ENCODE measurements around the gene UCHL3. TPM values are rescaled to one million over a fixed set of nuclear protein-coding genes. Genes with fewer than 3 reads are reported as not detected.

UCHL3 gene
- total RNA-seq (2021) (41.3 and 54.7 TPM in 2 replicates), Bru-seq, nascent RNA (percentile 70 among the genes with signal in this experiment), BruChase-seq, experiment 1, labeled RNA remaining after a 2-hour chase (percentile 74 among the genes with signal in this experiment), BruChase-seq, experiment 2, labeled RNA remaining after a 6-hour chase (percentile 85 among the genes with signal in this experiment)
- long read RNA-seq, partial matches to known transcripts, result 6 of 16 reads
- long read RNA-seq, other reads (novel, unspliced or antisense), result 7 of 16 reads

- no peak for TF ChIP-seq EZH2 (IDR thresholded peaks at IDR 0.05; ENCODE audit: borderline replicate concordance, low read depth, low read length, poor library complexity, severe bottlenecking)
- TF ChIP-seq CTCF (conservative IDR thresholded peaks at IDR 0.05; ENCODE audit: low read depth, low read length), result peak; percentile 91
- H3K27ac ChIP-seq (ENCODE audit: low read depth, low read length, poor library complexity, severe bottlenecking), result peak within 1 kb of the TSS; percentile 97
- peak; percentile 97 for DNase-seq (ENCODE audit: low spot score)
- H3K9me3 ChIP-seq (ENCODE audit: low read depth, low read length, poor library complexity, severe bottlenecking), result no peaks in the 10 kb centered on the region
- intact Hi-C loops (cut with micrococcal nuclease; ENCODE audit: unreplicated experiment), result loop anchor here (1.0 to 2.0 kb wide), 2 partner anchors 67 to 177 kb away; partner anchors contain the start of gene TBC1D4
- POLR2A ChIA-PET (ENCODE audit: low non-redundant PET), result interaction anchor here (0.6 kb wide), 1 partner anchor 1445 kb away, joined by 6 read pairs; no protein-coding TSS in a partner anchor
- H3K27me3 ChIP-seq (replicated peaks; ENCODE audit: insufficient read depth, low read depth, low read length, poor library complexity), result no peaks in the 10 kb centered on the region
- H3K4me1 ChIP-seq (ENCODE audit: insufficient read depth, low read length, poor library complexity, severe bottlenecking), result peaks cover 12% of the 10 kb centered on the region
- CTCF ChIA-PET, result interaction anchor here (0.7 kb wide), 1 partner anchor 11 kb away, joined by 3 read pairs; no protein-coding TSS in a partner anchor
- BruUV-seq (replicated peaks), result no TSS peak
- H3K4me3 ChIP-seq (ENCODE audit: low read depth, low read length, poor library complexity, severe bottlenecking), result peak within 1 kb of the TSS; percentile 76
- no peaks in the 10 kb centered on the region for H3K36me3 ChIP-seq (ENCODE audit: insufficient read depth, low read length, poor library complexity, severe bottlenecking)
These were observed at the start of gene UCHL3 for GRCh38 chr13:75549262-75550158. Gene UCHL3, plus strand, starts transcription at chr13:75549791. Its CDS starts 30 bp downstream, at chr13:75549821.

DNA sequence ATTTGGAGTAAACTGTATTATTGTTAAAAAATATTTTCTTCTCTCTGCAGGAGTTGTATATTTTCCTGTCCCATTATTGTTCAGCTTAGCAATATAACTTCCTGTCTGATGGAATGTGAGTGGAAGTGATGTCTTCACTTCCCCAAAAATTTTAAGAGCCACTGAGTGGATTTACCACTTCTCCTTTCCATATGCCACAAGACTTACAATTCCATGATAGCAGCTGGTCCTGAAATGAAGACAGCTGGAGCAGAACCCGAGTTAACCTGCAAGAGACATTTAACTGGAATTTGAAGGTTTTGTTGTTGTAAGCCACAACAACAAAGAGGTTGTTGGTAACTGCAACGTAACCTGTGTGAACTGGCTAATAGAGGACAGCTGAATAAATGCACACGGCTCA is 44.3 kb upstream of the UCHL3 start:
- CTCF ChIA-PET, result no interaction called here
- no peak overlapping the region for H3K4me3 ChIP-seq (ENCODE audit: low read depth, low read length, poor library complexity, severe bottlenecking)

More for the DNA sequence above, 44.3 kb upstream of the UCHL3 start:
- H3K27me3 ChIP-seq (replicated peaks; ENCODE audit: insufficient read depth, low read depth, low read length, poor library complexity), result no peaks in the 10 kb centered on the region
- H3K4me1 ChIP-seq (ENCODE audit: insufficient read depth, low read length, poor library complexity, severe bottlenecking), result peaks cover 7% of the 10 kb centered on the region
- H3K27ac ChIP-seq (ENCODE audit: low read depth, low read length, poor library complexity, severe bottlenecking), result no peak overlapping the region
- H3K36me3 ChIP-seq (ENCODE audit: insufficient read depth, low read length, poor library complexity, severe bottlenecking), result no peaks in the 10 kb centered on the region
- BruUV-seq (replicated peaks), result no TSS peak
- no peak for TF ChIP-seq CTCF (conservative IDR thresholded peaks at IDR 0.05; ENCODE audit: low read depth, low read length)
- no peak for TF ChIP-seq EZH2 (IDR thresholded peaks at IDR 0.05; ENCODE audit: borderline replicate concordance, low read depth, low read length, poor library complexity, severe bottlenecking)
- POLR2A ChIA-PET (ENCODE audit: low non-redundant PET), result interaction anchor here (0.5 kb wide), 1 partner anchor 40 kb away, joined by 8 read pairs; no protein-coding TSS in a partner anchor
- intact Hi-C loops (cut with micrococcal nuclease; ENCODE audit: unreplicated experiment), result no loop called here
- H3K9me3 ChIP-seq (ENCODE audit: low read depth, low read length, poor library complexity, severe bottlenecking), result no peaks in the 10 kb centered on the region
- DNase-seq (ENCODE audit: low spot score), result no peak
